ENCODE data around the gene C19orf67. TPM values are rescaled to one million over a fixed set of nuclear protein-coding genes. Genes with fewer than 3 reads are reported as not detected.

Gene C19orf67
- total RNA-seq, 2 donors from 2014 or later, result not detected

- intact Hi-C loops (cut with DNase I), result no loop called here
- 93 to 94% methylated on average over 8 to 11 of the region's 11 CpGs for WGBS, 2 donors
- TF ChIP-seq POLR2A (IDR thresholded peaks at IDR 0.05) (no peak), CTCF (IDR thresholded peaks at IDR 0.05) (peak in 2 of 7 experiments; percentile 3 to 6)
- no peak for ATAC-seq
- H3K27me3 ChIP-seq, result no peaks in the 10 kb centered on the region
- H3K9me3 ChIP-seq, result no peaks in the 10 kb centered on the region
- H3K4me1 ChIP-seq, result peaks cover 8% of the 10 kb centered on the region
- no peak overlapping the region for H3K4me3 ChIP-seq
- H3K27ac ChIP-seq, result no peak overlapping the region
- no peak for DNase-seq
- H3K36me3 ChIP-seq (replicated peaks in 1 of 2; ENCODE audit: insufficient read depth in 1 of 2, low read depth in 2 of 2), result peaks cover 0 to 6% of the 10 kb centered on the region in 2 donors
Observed at GRCh38 chr19:14096272-14096992, 10.8 kb upstream of the C19orf67 start.

GRCh38 chr19:14094854-14095253, 9.3 kb upstream of the C19orf67 start:
- no peaks in the 10 kb centered on the region for H3K27me3 ChIP-seq
- peaks cover 0 to 6% of the 10 kb centered on the region in 2 donors for H3K36me3 ChIP-seq (replicated peaks in 1 of 2; ENCODE audit: insufficient read depth in 1 of 2, low read depth in 2 of 2)
- no peaks in the 10 kb centered on the region for H3K9me3 ChIP-seq
- no peak for ATAC-seq
- peaks cover 11% of the 10 kb centered on the region for H3K4me1 ChIP-seq
- no peak for DNase-seq
- no peak overlapping the region for H3K4me3 ChIP-seq
- WGBS, 2 donors, result 40 to 45% methylated on average over 7 of the region's 7 CpGs
- TF ChIP-seq CTCF (IDR thresholded peaks at IDR 0.05) (no peak), POLR2A (IDR thresholded peaks at IDR 0.05) (no peak)
- intact Hi-C loops (cut with DNase I), result no loop called here
- H3K27ac ChIP-seq, result no peak overlapping the region

GRCh38 chr19:14093117-14093823, 7.7 kb upstream of the C19orf67 start:
- TF ChIP-seq POLR2A (IDR thresholded peaks at IDR 0.05) (no peak), CTCF (IDR thresholded peaks at IDR 0.05) (no peak)
- DNase-seq (no peak), ATAC-seq (no peak)
- 93 to 96% methylated on average over 8 to 9 of the region's 9 CpGs for WGBS, 2 donors
- H3K4me1 ChIP-seq, result peaks cover 21% of the 10 kb centered on the region
- H3K27ac ChIP-seq, result no peak overlapping the region
- peaks cover 0 to 6% of the 10 kb centered on the region in 2 donors for H3K36me3 ChIP-seq (replicated peaks in 1 of 2; ENCODE audit: insufficient read depth in 1 of 2, low read depth in 2 of 2)
- H3K9me3 ChIP-seq, result no peaks in the 10 kb centered on the region
- H3K27me3 ChIP-seq, result no peaks in the 10 kb centered on the region
- H3K4me3 ChIP-seq, result no peak overlapping the region
- intact Hi-C loops (cut with DNase I), result no loop called here

GRCh38 chr19:14091813-14092462, 6.4 kb upstream of the C19orf67 start:
- Histone ChIP-seq H3K4me3 (no peak overlapping the region), H3K27ac (peak overlapping the region in 3 of 4 donors; percentile 80 to 97 (median 90)), H3K9me3 (no peaks in the 10 kb centered on the region), H3K27me3 (no peaks in the 10 kb centered on the region), H3K36me3 (replicated peaks in 1 of 2; ENCODE audit: insufficient read depth in 1 of 2, low read depth in 2 of 2) (peaks cover 0 to 3% of the 10 kb centered on the region in 2 donors), H3K4me1 (peaks cover 21% of the 10 kb centered on the region)
- no peak for ATAC-seq
- WGBS, 2 donors, result 20 to 30% methylated on average over 15 of the region's 15 CpGs
- intact Hi-C loops (cut with DNase I), result no loop called here
- TF ChIP-seq POLR2A (IDR thresholded peaks at IDR 0.05), result no peak
- no peak for TF ChIP-seq CTCF (IDR thresholded peaks at IDR 0.05)
- DNase-seq, result peak in 1 of 4 donors; percentile 42

All from body of pancreas (tissue), 4 donors.